Tibial nerve (tissue), 4 donors: ENCODE measurements around the gene HSPD1. TPM values are rescaled to one million over a fixed set of nuclear protein-coding genes. Genes with fewer than 3 reads are reported as not detected.
"Not testable (repeated sequence)": the region's sequence is repeated elsewhere in the genome, so short reads cannot be mapped to it uniquely, and the experiment has no call there.

Experiments
- DNase-seq, 2 donors: peaks; one replicate each; pipeline ENCODE4 v3.0.0-alpha.2; 2019; ENCODE audit warnings: low spot score in 2 of 2
- H3K27ac ChIP-seq, 4 donors: fragments of 200-600 bp; sonication (generic) in 3 of 4; one replicate each; pipeline ENCODE4 v1.5.1; 2017 to 2019; ENCODE audit warnings: mild to moderate bottlenecking in 1 of 4
- H3K27me3 ChIP-seq, 2 donors: fragments of 200-600 bp; sonication (generic) in 1 of 2; one replicate each; pipeline versions ENCODE4 v1.5.1 to v1.6.0; 2017 to 2019
- H3K36me3 ChIP-seq, 3 donors: fragments of 200-600 bp; sonication (generic); one replicate each; pipeline ENCODE4 v1.5.1; 2018 to 2019
- H3K4me1 ChIP-seq, 4 donors: fragments of 200-600 bp; sonication (generic) in 3 of 4; one replicate each; pipeline ENCODE4 v1.5.1; 2017 to 2019
- H3K4me3 ChIP-seq, 4 donors: fragments of 200-600 bp; sonication (generic) in 3 of 4; one replicate each; pipeline ENCODE4 v1.5.1; 2017 to 2019; ENCODE audit warnings: mild to moderate bottlenecking in 1 of 4, moderate library complexity in 1 of 4
- H3K9me3 ChIP-seq, 4 donors: fragments of 200-600 bp; sonication (generic) in 3 of 4; one replicate each; pipeline ENCODE4 v1.5.1; 2017 to 2019
- CTCF ChIP-seq, 5 experiments: fragments of 200-600 bp in 3 of 5; fragments of 450-650 bp in 2 of 5; sonication (generic) in 3 of 5; IDR thresholded peaks; one replicate each; pipeline ENCODE4 v1.5.1; 2016 to 2019; ENCODE audit warnings: antibody characterized with exemption in 5 of 5, mild to moderate bottlenecking in 3 of 5, moderate library complexity in 2 of 5
- EP300 ChIP-seq, 2 donors: sonication (generic); formaldehyde crosslinking; IDR thresholded peaks; one replicate each; pipeline ENCODE4 v1.6.1; 2017; ENCODE audit warnings: antibody characterized with exemption in 2 of 2, mild to moderate bottlenecking in 1 of 2
- POLR2A ChIP-seq, 2 donors: fragments of 450-650 bp; IDR thresholded peaks; one replicate each; pipeline ENCODE4 v1.6.1; 2017; ENCODE audit warnings: antibody characterized with exemption in 2 of 2, mild to moderate bottlenecking in 2 of 2, moderate library complexity in 2 of 2
- WGBS, 2 donors: methylation state at CpG; one replicate each; pipeline ENCODE4 v1.1.5; 2018; 5-methylcytosine and 5-hydroxymethylcytosine counted together
- total RNA-seq, 4 donors: library from RNA; depleted of rRNA; stranded (reverse); fragments of >200 nt; gene quantifications; one replicate each; pipeline ENCODE4 v1.1.0, GENCODE V29; 2016

HSPD1 gene
- total RNA-seq, 4 donors from 2014 or later, result 76.1 to 160 (median 119) TPM

GRCh38 chr2:197486175-197486574 is 13.5 kb downstream of the HSPD1 start:
- TF ChIP-seq EP300 (IDR thresholded peaks at IDR 0.05) (no peak), POLR2A (IDR thresholded peaks at IDR 0.05) (no peak), CTCF (IDR thresholded peaks at IDR 0.05) (no peak)
- no peak for DNase-seq
- H3K9me3 ChIP-seq, result peaks cover 0 to 16% (median 0%) of the 10 kb centered on the region in 4 donors
- H3K4me1 ChIP-seq, result no peaks in the 10 kb centered on the region
- no peak overlapping the region for H3K27ac ChIP-seq
- H3K4me3 ChIP-seq, result no peak overlapping the region
- no peaks in the 10 kb centered on the region for H3K27me3 ChIP-seq
- 85 to 89% methylated on average over 2 of the region's 2 CpGs for WGBS, 2 donors
- H3K36me3 ChIP-seq, result peaks cover 0 to 96% (median 23%) of the 10 kb centered on the region in 3 donors

GRCh38 chr2:197484248-197484647 is 15.4 kb downstream of the HSPD1 start:
- not testable (repeated sequence) for H3K4me3 ChIP-seq, H3K27ac ChIP-seq, H3K27me3 ChIP-seq, DNase-seq, H3K4me1 ChIP-seq
- WGBS, 2 donors, result 95 to 96% methylated on average over 3 of the region's 3 CpGs
- H3K9me3 ChIP-seq, result peaks cover 0 to 16% (median 0%) of the 10 kb centered on the region in 4 donors
- H3K36me3 ChIP-seq, result peaks cover 0 to 92% (median 18%) of the 10 kb centered on the region in 3 donors

GRCh38 chr2:197480165-197481036 is 19.2 kb downstream of the HSPD1 start:
- peaks cover 0 to 80% (median 6%) of the 10 kb centered on the region in 3 donors for H3K36me3 ChIP-seq
- WGBS, 2 donors, result 90 to 93% methylated on average over 9 of the region's 9 CpGs

GRCh38 chr2:197477797-197478196 is 21.8 kb downstream of the HSPD1 start:
- peaks cover 3 to 77% (median 6%) of the 10 kb centered on the region in 3 donors for H3K36me3 ChIP-seq
- no peak overlapping the region for H3K27ac ChIP-seq
- no peak for TF ChIP-seq EP300 (IDR thresholded peaks at IDR 0.05)
- TF ChIP-seq CTCF (IDR thresholded peaks at IDR 0.05), result no peak
- TF ChIP-seq POLR2A (IDR thresholded peaks at IDR 0.05), result no peak
- H3K4me3 ChIP-seq, result no peak overlapping the region
- H3K4me1 ChIP-seq, result no peaks in the 10 kb centered on the region
- DNase-seq, result no peak
- no peaks in the 10 kb centered on the region for H3K27me3 ChIP-seq
- 96 to 99% methylated on average over 3 of the region's 3 CpGs for WGBS, 2 donors
- H3K9me3 ChIP-seq, result peaks cover 0 to 2% (median 0%) of the 10 kb centered on the region in 4 donors

More at GRCh38 chr2:197480165-197481036, 19.2 kb downstream of the HSPD1 start:
- Histone ChIP-seq H3K9me3 (peaks cover 0 to 16% (median 0%) of the 10 kb centered on the region in 4 donors), H3K4me3 (no peak overlapping the region), H3K4me1 (no peaks in the 10 kb centered on the region), H3K27ac (no peak overlapping the region), H3K27me3 (no peaks in the 10 kb centered on the region)
- DNase-seq, result no peak
- TF ChIP-seq POLR2A (IDR thresholded peaks at IDR 0.05) (no peak), CTCF (IDR thresholded peaks at IDR 0.05) (no peak), EP300 (IDR thresholded peaks at IDR 0.05) (no peak)

- no peaks in the 10 kb centered on the region for H3K9me3 ChIP-seq
- H3K36me3 ChIP-seq, result peaks cover 3 to 95% (median 21%) of the 10 kb centered on the region in 3 donors
- whole genome bisulfite sequencing, 2 donors, result 97 to 98% methylated on average over 5 of the region's 5 CpGs
- H3K4me3 ChIP-seq, result no peak overlapping the region
- H3K27me3 ChIP-seq, result no peaks in the 10 kb centered on the region
- no peak for TF ChIP-seq EP300 (IDR thresholded peaks at IDR 0.05)
- TF ChIP-seq CTCF (IDR thresholded peaks at IDR 0.05), result no peak
- no peak for TF ChIP-seq POLR2A (IDR thresholded peaks at IDR 0.05)
- H3K4me1 ChIP-seq, result no peaks in the 10 kb centered on the region
- no peak for DNase-seq
- H3K27ac ChIP-seq, result no peak overlapping the region
Measured at GRCh38 chr2:197472166-197472565, 27.5 kb downstream of the HSPD1 start.
